ENCODE measurements around the gene STX8. TPM values are rescaled to one million over a fixed set of nuclear protein-coding genes. Genes with fewer than 3 reads are reported as not detected.

Gene STX8
- total RNA-seq, 1 experiment from 2014 or later: 50.3 TPM

DNA sequence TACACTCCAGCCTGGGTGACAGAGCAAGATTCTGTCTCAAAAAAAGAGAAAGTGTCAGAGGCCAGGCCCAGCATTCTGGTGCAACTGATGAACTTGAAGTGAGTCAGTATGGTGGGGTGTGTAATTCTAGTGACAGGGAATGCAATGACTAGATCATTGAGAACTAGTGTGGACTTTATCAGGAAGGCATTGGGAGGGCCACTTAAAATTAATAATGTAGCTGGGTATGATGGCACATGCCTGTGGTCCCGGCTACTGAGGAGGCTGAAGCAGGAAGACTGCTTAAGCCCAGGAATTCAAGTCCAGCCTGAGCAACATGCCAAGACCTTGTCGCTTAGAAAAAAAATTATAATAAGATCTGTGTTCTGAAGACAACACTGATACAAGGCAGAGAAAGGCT, 90.8 kb downstream of the STX8 start:
- DNase-seq (ENCODE audit: low read depth, low spot score): no peak
- Histone ChIP-seq H3K27ac (ENCODE audit: low read length) (no peak overlapping the region), H3K4me3 (ENCODE audit: low read depth in 2 of 2, low read length in 2 of 2) (no peak overlapping the region), H3K36me3 (ENCODE audit: control insufficient read depth, insufficient read depth, low read length) (no peaks in the 10 kb centered on the region), H3K4me1 (ENCODE audit: control insufficient read depth, insufficient read depth, low read length) (no peaks in the 10 kb centered on the region), H3K9me3 (ENCODE audit: control insufficient read depth, insufficient read depth, low read depth, low read length) (no peaks in the 10 kb centered on the region), H3K27me3 (ENCODE audit: control insufficient read depth, insufficient read depth, low read length) (no peaks in the 10 kb centered on the region)
- intact Hi-C loops (cut with micrococcal nuclease; ENCODE audit: unreplicated experiment) (no loop called here), in situ Hi-C loops (cut with HindIII; ENCODE audit: low pct_unique_long_range_greater_than_20kb, low sequenced_read_pairs) (no loop called here)
- TF ChIP-seq TCF7L2 (IDR thresholded peaks at IDR 0.05; ENCODE audit: low read depth, low read length) (no peak), POLR2AphosphoS5 (IDR thresholded peaks at IDR 0.05; ENCODE audit: low read depth, low read length) (no peak), SIN3A (IDR thresholded peaks at IDR 0.05; ENCODE audit: borderline replicate concordance, insufficient read depth, low read depth, low read length) (no peak)
- TF ChIP-seq, protein P1, sequence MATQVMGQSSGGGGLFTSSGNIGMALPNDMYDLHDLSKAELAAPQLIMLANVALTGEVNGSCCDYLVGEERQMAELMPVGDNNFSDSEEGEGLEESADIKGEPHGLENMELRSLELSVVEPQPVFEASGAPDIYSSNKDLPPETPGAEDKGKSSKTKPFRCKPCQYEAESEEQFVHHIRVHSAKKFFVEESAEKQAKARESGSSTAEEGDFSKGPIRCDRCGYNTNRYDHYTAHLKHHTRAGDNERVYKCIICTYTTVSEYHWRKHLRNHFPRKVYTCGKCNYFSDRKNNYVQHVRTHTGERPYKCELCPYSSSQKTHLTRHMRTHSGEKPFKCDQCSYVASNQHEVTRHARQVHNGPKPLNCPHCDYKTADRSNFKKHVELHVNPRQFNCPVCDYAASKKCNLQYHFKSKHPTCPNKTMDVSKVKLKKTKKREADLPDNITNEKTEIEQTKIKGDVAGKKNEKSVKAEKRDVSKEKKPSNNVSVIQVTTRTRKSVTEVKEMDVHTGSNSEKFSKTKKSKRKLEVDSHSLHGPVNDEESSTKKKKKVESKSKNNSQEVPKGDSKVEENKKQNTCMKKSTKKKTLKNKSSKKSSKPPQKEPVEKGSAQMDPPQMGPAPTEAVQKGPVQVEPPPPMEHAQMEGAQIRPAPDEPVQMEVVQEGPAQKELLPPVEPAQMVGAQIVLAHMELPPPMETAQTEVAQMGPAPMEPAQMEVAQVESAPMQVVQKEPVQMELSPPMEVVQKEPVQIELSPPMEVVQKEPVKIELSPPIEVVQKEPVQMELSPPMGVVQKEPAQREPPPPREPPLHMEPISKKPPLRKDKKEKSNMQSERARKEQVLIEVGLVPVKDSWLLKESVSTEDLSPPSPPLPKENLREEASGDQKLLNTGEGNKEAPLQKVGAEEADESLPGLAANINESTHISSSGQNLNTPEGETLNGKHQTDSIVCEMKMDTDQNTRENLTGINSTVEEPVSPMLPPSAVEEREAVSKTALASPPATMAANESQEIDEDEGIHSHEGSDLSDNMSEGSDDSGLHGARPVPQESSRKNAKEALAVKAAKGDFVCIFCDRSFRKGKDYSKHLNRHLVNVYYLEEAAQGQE (IDR thresholded peaks at IDR 0.05; ENCODE audit: insufficient read depth in 1 of 2, low read depth in 2 of 2, low read length in 1 of 2): no peak
- TF ChIP-seq, protein P2, sequence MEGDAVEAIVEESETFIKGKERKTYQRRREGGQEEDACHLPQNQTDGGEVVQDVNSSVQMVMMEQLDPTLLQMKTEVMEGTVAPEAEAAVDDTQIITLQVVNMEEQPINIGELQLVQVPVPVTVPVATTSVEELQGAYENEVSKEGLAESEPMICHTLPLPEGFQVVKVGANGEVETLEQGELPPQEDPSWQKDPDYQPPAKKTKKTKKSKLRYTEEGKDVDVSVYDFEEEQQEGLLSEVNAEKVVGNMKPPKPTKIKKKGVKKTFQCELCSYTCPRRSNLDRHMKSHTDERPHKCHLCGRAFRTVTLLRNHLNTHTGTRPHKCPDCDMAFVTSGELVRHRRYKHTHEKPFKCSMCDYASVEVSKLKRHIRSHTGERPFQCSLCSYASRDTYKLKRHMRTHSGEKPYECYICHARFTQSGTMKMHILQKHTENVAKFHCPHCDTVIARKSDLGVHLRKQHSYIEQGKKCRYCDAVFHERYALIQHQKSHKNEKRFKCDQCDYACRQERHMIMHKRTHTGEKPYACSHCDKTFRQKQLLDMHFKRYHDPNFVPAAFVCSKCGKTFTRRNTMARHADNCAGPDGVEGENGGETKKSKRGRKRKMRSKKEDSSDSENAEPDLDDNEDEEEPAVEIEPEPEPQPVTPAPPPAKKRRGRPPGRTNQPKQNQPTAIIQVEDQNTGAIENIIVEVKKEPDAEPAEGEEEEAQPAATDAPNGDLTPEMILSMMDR (IDR thresholded peaks at IDR 0.05): no peak
- ChIA-PET CTCF (no interaction called here), POLR2A (no interaction called here)
- BruUV-seq (replicated peaks): no TSS peak
- ATAC-seq: no peak

DNA sequence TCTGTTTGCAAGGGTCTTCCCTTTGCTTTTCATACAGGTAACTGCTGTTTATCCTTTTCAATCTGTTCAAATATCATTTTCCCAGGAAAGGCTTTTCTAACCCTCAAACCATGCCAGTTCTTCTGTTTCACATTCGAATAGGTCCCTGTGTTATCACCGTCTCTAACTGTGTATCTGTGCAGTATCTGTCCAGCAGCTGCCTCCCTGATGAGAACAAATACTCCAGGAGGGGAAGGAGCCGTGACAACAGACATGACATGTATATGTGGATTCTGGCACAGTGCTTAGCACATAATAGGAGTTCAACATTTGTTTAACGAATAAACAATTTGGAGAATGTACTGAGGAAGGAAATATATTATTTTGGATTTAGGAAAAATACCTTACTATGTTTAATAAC, 95.7 kb downstream of the STX8 start:
- ChIA-PET POLR2A (no interaction called here), CTCF (no interaction called here)
- DNase-seq (ENCODE audit: low read depth, low spot score) (no peak), ATAC-seq (no peak)
- no TSS peak for BruUV-seq (replicated peaks)
- intact Hi-C loops (cut with micrococcal nuclease; ENCODE audit: unreplicated experiment) (loop anchor here (5.0 kb wide), 1 partner anchor 93 kb away; no protein-coding TSS in a partner anchor), in situ Hi-C loops (cut with HindIII; ENCODE audit: low pct_unique_long_range_greater_than_20kb, low sequenced_read_pairs) (no loop called here)
- Histone ChIP-seq H3K27me3 (ENCODE audit: control insufficient read depth, insufficient read depth, low read length) (no peaks in the 10 kb centered on the region), H3K9me3 (ENCODE audit: control insufficient read depth, insufficient read depth, low read depth, low read length) (no peaks in the 10 kb centered on the region), H3K27ac (ENCODE audit: low read length) (no peak overlapping the region), H3K4me1 (ENCODE audit: control insufficient read depth, insufficient read depth, low read length) (no peaks in the 10 kb centered on the region), H3K4me3 (ENCODE audit: low read depth in 2 of 2, low read length in 2 of 2) (no peak overlapping the region), H3K36me3 (ENCODE audit: control insufficient read depth, insufficient read depth, low read length) (no peaks in the 10 kb centered on the region; the same call in 1 of the 2 replicates)
- no peak for TF ChIP-seq SIN3A (IDR thresholded peaks at IDR 0.05; ENCODE audit: borderline replicate concordance, insufficient read depth, low read depth, low read length)
- TF ChIP-seq, protein P2 (IDR thresholded peaks at IDR 0.05): no peak
- no peak for TF ChIP-seq TCF7L2 (IDR thresholded peaks at IDR 0.05; ENCODE audit: low read depth, low read length)
- TF ChIP-seq, protein P1 (IDR thresholded peaks at IDR 0.05; ENCODE audit: insufficient read depth in 1 of 2, low read depth in 2 of 2, low read length in 1 of 2): no peak
- TF ChIP-seq POLR2AphosphoS5 (IDR thresholded peaks at IDR 0.05; ENCODE audit: low read depth, low read length): no peak
